NT2/D1 (cell line): ENCODE results near the gene ARHGAP8.

Source experiments
- DNase-seq: peaks from one replicate; pipeline ENCODE4 v3.0.0-alpha.2; 2011; ENCODE audit warnings: low read depth, low spot score
- H3K27me3 ChIP-seq: 2 replicates; pipeline ENCODE4 v1.6.0; 2011; ENCODE audit warnings: mild to moderate bottlenecking; ENCODE audit not compliant: insufficient read length, insufficient read depth
- H3K36me3 ChIP-seq: 2 replicates; pipeline ENCODE4 v1.6.1; 2011; ENCODE audit warnings: mild to moderate bottlenecking, low read length, mixed read lengths; ENCODE audit not compliant: insufficient read depth, insufficient read length
- H3K4me1 ChIP-seq: 2 replicates; pipeline ENCODE4 v1.5.1; 2011; ENCODE audit not compliant: insufficient read depth, insufficient read length
- H3K4me3 ChIP-seq: 2 replicates; pipeline ENCODE4 v1.5.1; 2011; ENCODE audit warnings: low read depth; ENCODE audit not compliant: insufficient read length
- H3K9ac ChIP-seq: 2 replicates; pipeline ENCODE4 v1.6.0; 2011; ENCODE audit warnings: low read depth; ENCODE audit not compliant: insufficient read length
- H3K9me3 ChIP-seq: 2 replicates; pipeline ENCODE4 v1.5.1; 2011; ENCODE audit warnings: mild to moderate bottlenecking, low read length; ENCODE audit not compliant: insufficient read depth
- SUZ12 ChIP-seq: IDR thresholded peaks from 2 replicates; pipeline ENCODE4 v1.6.1; 2011; ENCODE audit not compliant: insufficient read length, insufficient read depth; ENCODE audit errors: extremely low read depth
- YY1 ChIP-seq: IDR thresholded peaks from 2 replicates; pipeline ENCODE4 v1.6.1; 2011; ENCODE audit not compliant: insufficient read length, insufficient read depth
- ZNF274 ChIP-seq: IDR thresholded peaks from 2 replicates; pipeline ENCODE4 v1.6.1; 2011; ENCODE audit warnings: mild to moderate bottlenecking, low read depth, low read length

The ARHGAP8 gene

GRCh38 chr22:44752285-44753188, at the start of gene ARHGAP8:
Gene ARHGAP8 (plus strand): TSS chr22:44752575. CDS start chr22:44786528, 33,953 bp downstream.
- peak within 1 kb of the TSS; percentile 52 for H3K9ac ChIP-seq
- H3K36me3 ChIP-seq = no peaks in the 10 kb centered on the region
- no peak for DNase-seq
- peak within 1 kb of the TSS; percentile 46 for H3K4me3 ChIP-seq
- H3K9me3 ChIP-seq = no peaks in the 10 kb centered on the region
- TF ChIP-seq YY1 (no peak), ZNF274 (no peak), SUZ12 (no peak)
- peaks cover 12% of the 10 kb centered on the region for H3K4me1 ChIP-seq
- H3K27me3 ChIP-seq = peaks cover 23% of the 10 kb centered on the region

- Histone ChIP-seq H3K9me3 (no peaks in the 10 kb centered on the region), H3K4me3 (peak overlapping the region; percentile 65), H3K36me3 (peaks cover 32% of the 10 kb centered on the region), H3K4me1 (peaks cover 9% of the 10 kb centered on the region), H3K9ac (peak overlapping the region; percentile 79), H3K27me3 (peaks cover 22% of the 10 kb centered on the region)
- no peak for DNase-seq
- TF ChIP-seq SUZ12 = no peak
- no peak for TF ChIP-seq ZNF274
- TF ChIP-seq YY1 = no peak
These were observed 49.0 kb upstream of the ARHGAP8 start for GRCh38 chr22:44703255-44703870.

DNA sequence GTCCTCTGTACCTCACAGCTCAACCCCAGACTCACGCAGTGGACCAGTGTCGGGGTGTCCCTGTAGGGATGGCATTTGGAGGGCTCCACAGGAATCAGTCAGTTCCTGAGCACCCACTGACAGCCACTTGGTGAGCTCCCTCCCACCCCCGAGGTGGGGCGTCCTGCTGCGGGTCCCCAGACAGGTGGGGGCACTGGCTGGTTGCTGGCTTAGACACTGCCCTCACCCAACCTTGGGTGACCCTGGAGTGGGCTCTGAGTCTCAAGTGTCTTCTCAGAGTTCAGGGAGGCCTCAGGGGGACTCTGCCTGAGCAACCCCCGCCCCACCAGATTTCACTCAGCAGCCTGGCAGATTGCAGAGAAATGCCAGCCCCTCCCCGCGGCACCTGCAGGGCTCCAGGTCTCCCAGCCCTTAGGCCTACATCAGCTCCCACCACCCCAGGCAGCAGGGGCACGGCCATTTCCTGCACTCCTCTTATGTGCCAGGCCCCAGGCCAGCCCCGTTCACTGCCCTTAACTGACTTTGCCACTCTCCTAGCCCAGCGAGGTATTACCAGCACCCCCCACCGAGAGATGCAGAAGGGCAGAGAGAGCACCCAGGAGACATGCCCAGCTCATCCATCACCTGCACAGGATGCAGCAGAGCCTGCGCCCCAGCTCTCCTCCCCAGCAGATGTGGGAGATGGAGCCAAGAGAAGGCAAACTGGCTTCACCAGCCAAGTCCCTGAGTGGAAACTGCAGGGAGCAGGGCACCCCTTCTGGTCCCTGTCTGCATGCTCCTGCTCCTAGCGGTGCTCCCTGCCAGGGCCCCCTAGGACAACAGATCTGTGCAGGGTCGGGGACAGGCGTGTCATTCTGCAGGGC, 48.0 kb upstream of the ARHGAP8 start:
- no peak for TF ChIP-seq ZNF274
- no peak for TF ChIP-seq YY1
- no peak for TF ChIP-seq SUZ12
- DNase-seq = no peak
- Histone ChIP-seq H3K9ac (no peak overlapping the region), H3K36me3 (peaks cover 34% of the 10 kb centered on the region), H3K9me3 (no peaks in the 10 kb centered on the region), H3K27me3 (peaks cover 22% of the 10 kb centered on the region), H3K4me3 (no peak overlapping the region), H3K4me1 (peaks cover 5% of the 10 kb centered on the region)

- DNase-seq = no peak
- Histone ChIP-seq H3K9me3 (no peaks in the 10 kb centered on the region), H3K27me3 (peaks cover 22% of the 10 kb centered on the region), H3K4me3 (no peak overlapping the region), H3K4me1 (peaks cover 5% of the 10 kb centered on the region), H3K9ac (no peak overlapping the region), H3K36me3 (peaks cover 34% of the 10 kb centered on the region)
- TF ChIP-seq ZNF274 (no peak), YY1 (no peak), SUZ12 (no peak)
These were observed 47.4 kb upstream of the ARHGAP8 start for GRCh38 chr22:44705022-44705297.

GRCh38 chr22:44706488-44706887, 45.9 kb upstream of the ARHGAP8 start:
- Histone ChIP-seq H3K9ac (no peak overlapping the region), H3K27me3 (peaks cover 12% of the 10 kb centered on the region), H3K4me3 (no peak overlapping the region), H3K36me3 (peaks cover 34% of the 10 kb centered on the region), H3K9me3 (no peaks in the 10 kb centered on the region), H3K4me1 (peaks cover 13% of the 10 kb centered on the region)
- DNase-seq = no peak
- no peak for TF ChIP-seq YY1
- TF ChIP-seq ZNF274 = no peak
- no peak for TF ChIP-seq SUZ12

GRCh38 chr22:44707178-44707577, 45.2 kb upstream of the ARHGAP8 start:
- H3K9ac ChIP-seq = no peak overlapping the region
- no peak for DNase-seq
- H3K9me3 ChIP-seq = no peaks in the 10 kb centered on the region
- no peak overlapping the region for H3K4me3 ChIP-seq
- H3K27me3 ChIP-seq = peaks cover 8% of the 10 kb centered on the region
- H3K4me1 ChIP-seq = peaks cover 13% of the 10 kb centered on the region
- TF ChIP-seq SUZ12 (no peak), YY1 (no peak), ZNF274 (no peak)
- H3K36me3 ChIP-seq = peaks cover 34% of the 10 kb centered on the region

DNA sequence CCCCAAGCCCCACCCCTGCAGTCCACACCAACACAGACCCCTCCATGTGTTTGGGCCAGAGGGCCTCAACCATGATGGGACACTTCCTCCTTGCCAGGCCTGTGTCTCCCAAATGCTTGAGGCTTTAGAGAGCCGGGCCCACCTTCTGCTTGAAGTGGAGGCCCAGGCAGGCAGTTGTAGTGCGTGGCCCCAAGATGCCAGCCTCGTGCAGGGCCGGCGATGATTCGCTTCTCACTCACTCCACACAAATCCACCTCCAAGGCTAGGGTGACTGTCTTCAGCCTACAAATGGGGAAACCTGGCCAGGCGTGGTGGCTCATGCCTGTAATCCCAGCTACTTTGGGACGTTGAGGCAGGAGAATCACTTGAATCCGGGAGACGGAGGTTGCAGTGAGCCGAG, 44.6 kb upstream of the ARHGAP8 start:
- Histone ChIP-seq H3K36me3 (peaks cover 34% of the 10 kb centered on the region), H3K9me3 (no peaks in the 10 kb centered on the region), H3K4me3 (no peak overlapping the region), H3K27me3 (peaks cover 8% of the 10 kb centered on the region), H3K4me1 (peaks cover 13% of the 10 kb centered on the region), H3K9ac (no peak overlapping the region)
- TF ChIP-seq SUZ12 (no peak), YY1 (no peak), ZNF274 (no peak)
- DNase-seq = no peak
